ENCODE data around the gene GPR37L1.
"Not testable (repeated sequence)": the region's sequence is repeated elsewhere in the genome, so short reads cannot be mapped to it uniquely, and the experiment has no call there.

GPR37L1 gene

GRCh38 chr1:202110977-202111376, 11.7 kb upstream of the GPR37L1 start:
- TF ChIP-seq CTCF (IDR thresholded peaks at IDR 0.05) (no peak), ZFX (IDR thresholded peaks at IDR 0.05; ENCODE audit: borderline replicate concordance) (no peak)
- H3K27ac ChIP-seq: no peak overlapping the region

GRCh38 chr1:202111589-202111988, 11.1 kb upstream of the GPR37L1 start:
- H3K27ac ChIP-seq: not testable (repeated sequence)

- peak overlapping the region; percentile 3 for H3K27ac ChIP-seq
- TF ChIP-seq ZFX (IDR thresholded peaks at IDR 0.05; ENCODE audit: borderline replicate concordance) (no peak), CTCF (IDR thresholded peaks at IDR 0.05) (no peak)
Observed at GRCh38 chr1:202112859-202113689, 9.6 kb upstream of the GPR37L1 start.

DNA sequence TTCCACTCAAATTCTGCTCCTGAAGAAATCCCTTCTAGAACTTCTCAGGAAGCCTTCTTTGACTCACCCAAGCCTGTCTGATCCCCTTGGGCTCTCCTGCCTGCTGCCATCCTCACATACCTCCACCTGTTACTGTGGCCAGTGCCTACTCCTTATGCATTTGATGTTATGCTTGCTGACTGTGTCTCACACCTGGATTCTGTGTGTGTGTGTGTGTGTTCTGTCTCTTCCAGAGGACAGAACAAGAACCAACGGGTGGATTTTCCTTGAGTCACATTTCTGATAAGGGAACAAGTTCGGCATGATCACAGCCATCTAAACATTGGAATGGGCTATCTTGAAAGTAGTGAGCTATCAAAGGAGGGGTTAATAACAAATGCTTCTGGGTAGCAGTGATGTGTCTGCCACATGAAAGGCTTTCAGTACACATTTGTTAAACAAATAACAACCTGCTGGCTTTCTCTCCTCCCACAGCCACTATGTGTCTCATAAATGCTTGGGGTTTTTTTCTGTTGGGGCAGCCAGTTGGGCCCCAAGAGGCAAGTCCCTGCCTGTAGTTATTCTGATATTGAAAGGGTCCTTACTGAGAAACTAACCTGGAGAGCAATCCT, 8.9 kb upstream of the GPR37L1 start:
- H3K27ac ChIP-seq: peak overlapping the region; percentile 3
- TF ChIP-seq ZFX (IDR thresholded peaks at IDR 0.05; ENCODE audit: borderline replicate concordance) (no peak), CTCF (IDR thresholded peaks at IDR 0.05) (no peak)

DNA sequence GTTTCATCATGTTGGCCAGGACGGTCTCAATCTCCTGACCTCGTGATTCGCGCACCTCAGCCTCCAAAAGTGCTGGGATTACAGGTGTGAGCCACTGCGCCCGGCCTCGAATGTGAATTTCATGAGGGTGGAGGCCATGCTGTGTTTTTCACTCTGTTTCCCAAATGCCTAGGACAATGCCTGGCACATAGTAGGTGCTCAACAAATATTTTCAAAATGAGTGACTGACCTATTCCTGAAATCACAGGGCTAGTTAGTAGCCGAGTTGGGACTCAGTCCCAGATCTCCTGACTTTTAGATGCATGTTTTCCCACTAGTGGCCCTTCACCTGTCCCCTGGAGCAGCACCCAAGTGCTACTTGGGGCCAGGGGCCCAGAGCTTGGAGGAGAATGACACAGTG, 6.4 kb upstream of the GPR37L1 start:
- TF ChIP-seq ZFX (IDR thresholded peaks at IDR 0.05; ENCODE audit: borderline replicate concordance): no peak
- no peak for TF ChIP-seq CTCF (IDR thresholded peaks at IDR 0.05)
- no peak overlapping the region for H3K27ac ChIP-seq

DNA sequence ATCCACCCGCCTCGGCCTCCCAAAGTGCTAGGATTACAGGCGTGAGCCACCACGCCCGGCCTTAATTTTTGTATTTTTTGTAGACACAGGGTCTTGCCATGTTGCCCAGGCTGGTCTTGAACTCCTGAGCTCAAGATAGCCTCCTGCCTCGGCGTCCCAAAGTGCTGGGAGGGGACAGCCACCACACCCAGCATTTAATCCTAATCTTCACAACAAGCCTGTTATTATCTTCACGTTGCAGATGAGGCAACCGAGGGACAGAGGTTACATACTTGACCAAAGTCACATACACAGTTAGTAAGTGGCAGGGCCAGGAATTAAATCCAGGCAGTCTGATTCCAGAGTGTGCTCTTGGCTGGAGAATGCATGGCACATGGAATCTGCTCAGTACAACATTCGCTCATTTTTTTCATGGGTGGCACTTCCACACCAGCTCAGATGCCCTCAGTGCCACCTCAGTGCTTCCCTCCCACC, 4.8 kb upstream of the GPR37L1 start:
- H3K27ac ChIP-seq: peak overlapping the region; percentile 37; the same call in 1 of the 2 replicates
- no peak for TF ChIP-seq CTCF (IDR thresholded peaks at IDR 0.05)
- TF ChIP-seq ZFX (IDR thresholded peaks at IDR 0.05; ENCODE audit: borderline replicate concordance): no peak

GRCh38 chr1:202121006-202121405, 1.7 kb upstream of the GPR37L1 start:
- TF ChIP-seq CTCF (IDR thresholded peaks at IDR 0.05) (no peak), ZFX (IDR thresholded peaks at IDR 0.05; ENCODE audit: borderline replicate concordance) (no peak)

More at GRCh38 chr1:202121006-202121405, 1.7 kb upstream of the GPR37L1 start:
- H3K27ac ChIP-seq: no peak overlapping the region

Measured in 22Rv1 (cell line).